HG02678 (cell line): ENCODE measurements around the gene IBA57.

Experiments used
- ATAC-seq: cut with Tn5 transposase; IDR thresholded peaks from one replicate; pipeline ENCODE4 v1.9.1; 2021; ENCODE audit warnings: mild to moderate bottlenecking, moderate library complexity; ENCODE audit not compliant: unreplicated experiment

IBA57 gene

DNA sequence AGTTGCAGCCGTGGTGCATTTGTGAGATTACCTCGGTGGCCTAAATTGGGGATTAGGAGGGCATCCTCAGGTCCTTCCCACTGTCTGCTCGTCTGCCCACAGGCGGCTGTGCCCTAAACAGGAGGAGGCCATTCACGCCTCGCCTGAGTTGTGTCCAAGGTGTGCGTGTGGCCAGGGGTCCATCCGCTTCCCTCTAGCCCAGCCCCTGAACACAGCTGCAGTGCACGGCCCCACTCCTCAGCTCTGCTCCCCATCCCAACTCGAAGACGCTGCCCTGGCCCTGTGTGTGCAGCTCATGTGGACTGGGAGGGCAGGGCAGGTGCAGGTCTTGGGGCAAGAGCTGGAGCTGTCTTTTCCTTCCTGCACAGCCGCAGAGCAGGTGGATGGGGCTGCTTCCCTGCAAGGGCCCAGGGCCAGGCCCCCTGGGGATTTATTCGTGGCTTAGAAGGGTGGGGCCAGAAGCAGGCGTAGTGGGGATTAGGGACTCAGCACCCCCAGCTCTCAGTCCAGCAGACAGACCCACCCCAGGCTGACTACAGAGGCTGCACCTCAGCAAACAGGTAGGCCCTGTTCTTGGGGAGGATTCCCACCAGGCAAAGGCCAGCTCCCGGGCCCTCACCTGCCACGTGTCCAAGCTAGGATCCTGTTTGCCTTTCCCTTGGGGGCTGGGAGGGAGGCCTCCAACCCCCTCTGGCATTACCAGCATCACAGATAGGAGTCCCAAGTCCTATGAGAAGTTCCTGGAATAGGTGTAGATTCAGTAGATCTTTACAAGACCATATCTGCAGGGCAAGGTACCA, 21.2 kb upstream of the IBA57 start:
- ATAC-seq, result no peak

DNA sequence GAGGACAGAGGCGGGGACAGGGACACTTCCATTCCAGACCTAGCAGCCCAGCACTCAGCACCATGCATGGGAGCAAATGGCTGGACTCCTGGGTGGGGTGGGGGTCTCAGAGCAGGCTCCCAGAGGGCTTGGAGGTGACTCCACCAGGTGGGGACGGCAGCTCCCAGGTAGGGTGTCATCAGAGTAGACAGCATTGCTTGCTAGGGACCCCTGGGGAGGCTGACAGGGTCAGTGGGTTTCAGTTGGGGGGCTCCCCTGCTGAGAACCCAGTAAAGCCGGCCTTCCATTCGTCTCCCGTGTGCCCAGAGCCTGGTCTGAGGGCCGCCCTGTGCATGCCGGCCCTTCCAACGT, 20.6 kb upstream of the IBA57 start:
- ATAC-seq, result no peak

DNA sequence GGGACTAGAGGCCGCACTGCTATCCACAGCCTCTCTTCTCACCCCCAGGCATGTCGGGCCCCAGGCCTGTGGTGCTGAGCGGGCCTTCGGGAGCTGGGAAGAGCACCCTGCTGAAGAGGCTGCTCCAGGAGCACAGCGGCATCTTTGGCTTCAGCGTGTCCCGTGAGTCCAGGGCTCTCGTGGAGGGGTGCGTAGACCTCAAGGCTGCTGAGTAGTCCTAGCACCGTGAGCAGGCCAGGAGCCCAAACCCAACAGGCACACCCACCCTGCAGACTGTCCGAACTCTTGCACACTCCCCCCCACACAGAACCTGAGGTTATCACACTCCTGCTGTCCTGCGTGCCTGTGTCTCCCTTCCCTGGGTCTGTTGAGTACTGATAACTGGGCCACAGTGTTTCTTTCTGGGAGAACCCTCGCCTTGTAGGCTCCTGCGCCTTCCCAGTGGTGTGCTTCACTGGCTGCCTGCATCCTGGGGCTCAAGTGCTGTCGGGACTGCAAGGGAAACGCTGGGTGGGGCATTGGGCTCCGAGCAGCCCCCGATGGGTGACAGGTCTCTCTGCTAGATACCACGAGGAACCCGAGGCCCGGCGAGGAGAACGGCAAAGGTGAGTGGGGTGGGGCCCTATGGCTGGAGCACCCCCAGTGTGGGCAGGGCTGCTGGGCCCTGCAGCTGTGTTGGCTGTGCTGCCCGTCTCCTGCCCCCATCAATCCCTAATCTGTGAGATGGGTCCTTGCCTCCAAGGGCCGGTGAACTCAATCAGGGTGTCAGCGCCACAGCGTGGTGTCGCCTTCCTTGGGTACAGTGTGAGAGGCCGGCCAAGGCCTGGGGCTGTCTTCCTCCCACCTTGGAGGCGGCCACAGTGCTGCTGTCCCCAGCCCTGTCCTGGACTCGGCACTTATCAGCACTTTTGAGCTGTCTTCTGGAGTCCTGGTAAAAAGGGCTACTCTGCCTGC, 19.9 kb upstream of the IBA57 start:
- no peak for ATAC-seq

DNA sequence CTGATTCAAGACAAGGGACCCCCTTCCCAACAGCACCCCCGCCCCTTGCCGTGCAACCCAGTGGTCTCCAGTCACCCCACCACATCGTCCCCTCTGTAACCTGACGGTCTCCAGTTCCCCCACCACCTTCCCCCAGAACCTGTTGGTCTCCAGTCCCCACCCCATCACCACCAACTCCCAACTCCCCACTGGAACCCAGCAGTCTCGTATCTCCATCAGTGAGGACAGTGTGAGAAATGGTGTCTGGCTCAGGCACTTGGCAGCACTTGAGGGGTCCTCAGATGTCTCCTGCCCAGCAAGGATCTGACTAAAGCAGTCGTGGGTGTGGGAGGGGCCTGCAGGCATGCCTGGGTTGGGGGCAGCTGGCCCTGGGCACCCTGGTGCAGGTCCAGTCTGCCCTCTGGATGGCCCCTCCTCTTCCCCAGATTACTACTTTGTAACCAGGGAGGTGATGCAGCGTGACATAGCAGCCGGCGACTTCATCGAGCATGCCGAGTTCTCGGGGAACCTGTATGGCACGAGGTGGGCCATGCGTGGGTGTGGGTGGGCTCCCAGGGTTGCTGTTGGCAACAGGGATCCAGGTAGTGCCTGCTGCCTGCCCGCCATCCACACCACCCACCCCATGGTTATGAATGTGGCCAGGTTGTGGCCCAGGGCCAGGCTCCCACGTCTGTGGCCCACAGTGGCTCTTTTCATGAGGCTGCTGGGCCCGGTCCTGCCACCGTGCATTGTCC, 19.0 kb upstream of the IBA57 start:
- no peak for ATAC-seq

DNA sequence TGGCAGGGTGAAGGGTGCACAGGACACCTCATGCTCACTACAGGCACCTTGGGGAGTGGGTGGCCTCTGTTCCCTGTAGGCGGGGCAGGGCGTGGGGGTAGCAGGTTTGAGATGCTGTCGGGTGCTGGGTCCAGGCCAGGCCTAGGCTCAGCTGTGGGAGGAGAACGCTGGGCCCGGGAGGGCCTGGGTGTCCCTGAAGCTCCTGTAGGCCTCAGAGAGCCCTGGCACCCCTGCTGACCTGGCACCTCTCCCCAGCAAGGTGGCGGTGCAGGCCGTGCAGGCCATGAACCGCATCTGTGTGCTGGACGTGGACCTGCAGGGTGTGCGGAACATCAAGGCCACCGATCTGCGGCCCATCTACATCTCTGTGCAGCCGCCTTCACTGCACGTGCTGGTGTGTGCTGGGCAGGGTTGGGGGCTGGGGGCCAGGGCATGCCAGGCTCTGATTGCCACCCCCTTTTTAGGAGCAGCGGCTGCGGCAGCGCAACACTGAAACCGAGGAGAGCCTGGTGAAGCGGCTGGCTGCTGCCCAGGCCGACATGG, 18.4 kb upstream of the IBA57 start:
- no peak for ATAC-seq

DNA sequence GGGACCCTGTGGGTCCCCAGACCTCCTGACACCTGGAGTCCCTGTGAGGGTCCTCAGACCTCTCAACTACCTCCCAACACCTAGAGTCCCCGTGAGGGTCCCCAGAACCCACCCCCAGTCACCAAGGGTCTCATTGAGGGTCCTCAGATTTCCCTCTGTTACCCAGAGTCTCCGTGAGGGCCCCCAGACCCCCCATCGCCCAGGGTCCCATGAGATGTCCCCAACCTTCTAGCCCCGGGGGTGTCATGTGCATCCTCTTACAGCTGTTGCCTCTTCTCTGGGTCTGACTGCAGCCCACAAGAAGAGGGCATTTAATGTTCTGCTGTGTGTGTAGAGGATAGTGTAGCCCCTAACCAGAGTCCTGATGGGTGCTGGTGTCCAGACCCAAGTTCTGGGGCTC, 17.8 kb upstream of the IBA57 start:
- ATAC-seq, result no peak

DNA sequence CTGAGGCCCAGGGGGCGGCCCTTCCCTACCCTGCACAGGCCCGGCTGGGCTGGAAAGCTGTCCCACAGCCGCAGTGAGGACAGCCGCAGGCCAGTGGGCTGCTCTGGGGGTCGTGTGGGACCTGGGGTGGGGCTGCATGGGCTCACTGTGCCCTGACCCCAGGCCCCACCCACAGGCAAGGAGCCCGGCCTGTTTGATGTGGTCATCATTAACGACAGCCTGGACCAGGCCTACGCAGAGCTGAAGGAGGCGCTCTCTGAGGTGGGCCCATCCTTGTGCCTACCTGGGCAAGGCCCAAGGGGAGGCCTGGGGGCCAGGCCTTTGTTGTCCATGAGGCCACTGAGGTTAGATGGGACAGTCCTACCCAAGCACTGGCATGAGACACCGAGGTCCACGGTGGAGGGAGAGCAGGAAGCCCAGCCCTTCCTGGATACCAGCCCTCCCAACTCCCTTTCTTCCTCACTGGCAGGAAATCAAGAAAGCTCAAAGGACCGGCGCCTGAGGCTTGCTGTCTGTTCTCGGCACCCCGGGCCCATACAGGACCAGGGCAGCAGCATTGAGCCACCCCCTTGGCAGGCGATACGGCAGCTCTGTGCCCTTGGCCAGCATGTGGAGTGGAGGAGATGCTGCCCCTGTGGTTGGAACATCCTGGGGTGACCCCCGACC, 17.3 kb upstream of the IBA57 start:
- ATAC-seq, result no peak

DNA sequence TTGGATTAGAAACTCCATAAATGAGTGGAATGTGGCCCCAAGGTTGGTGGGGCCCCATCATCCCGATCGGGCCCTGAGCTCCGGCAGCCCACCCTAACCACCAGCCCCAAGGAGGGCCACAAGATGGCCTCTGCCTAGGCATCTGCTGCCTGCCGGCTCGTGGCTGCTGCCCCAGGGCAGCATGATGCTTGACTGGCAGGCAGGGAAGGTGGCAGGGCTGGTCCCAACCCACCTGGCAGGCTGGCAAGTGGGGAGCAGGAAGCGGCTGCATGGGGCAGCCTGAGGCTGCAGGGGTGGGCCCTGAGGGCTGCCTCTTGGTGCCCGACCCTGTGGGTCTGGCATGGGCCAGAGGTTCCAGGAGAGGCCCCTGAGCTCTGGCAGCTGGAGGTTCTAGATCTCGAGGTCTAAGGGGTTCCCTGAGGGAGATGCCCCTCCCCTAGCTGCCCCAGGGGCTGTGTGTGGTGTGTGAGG, 16.6 kb upstream of the IBA57 start:
- ATAC-seq, result no peak

DNA sequence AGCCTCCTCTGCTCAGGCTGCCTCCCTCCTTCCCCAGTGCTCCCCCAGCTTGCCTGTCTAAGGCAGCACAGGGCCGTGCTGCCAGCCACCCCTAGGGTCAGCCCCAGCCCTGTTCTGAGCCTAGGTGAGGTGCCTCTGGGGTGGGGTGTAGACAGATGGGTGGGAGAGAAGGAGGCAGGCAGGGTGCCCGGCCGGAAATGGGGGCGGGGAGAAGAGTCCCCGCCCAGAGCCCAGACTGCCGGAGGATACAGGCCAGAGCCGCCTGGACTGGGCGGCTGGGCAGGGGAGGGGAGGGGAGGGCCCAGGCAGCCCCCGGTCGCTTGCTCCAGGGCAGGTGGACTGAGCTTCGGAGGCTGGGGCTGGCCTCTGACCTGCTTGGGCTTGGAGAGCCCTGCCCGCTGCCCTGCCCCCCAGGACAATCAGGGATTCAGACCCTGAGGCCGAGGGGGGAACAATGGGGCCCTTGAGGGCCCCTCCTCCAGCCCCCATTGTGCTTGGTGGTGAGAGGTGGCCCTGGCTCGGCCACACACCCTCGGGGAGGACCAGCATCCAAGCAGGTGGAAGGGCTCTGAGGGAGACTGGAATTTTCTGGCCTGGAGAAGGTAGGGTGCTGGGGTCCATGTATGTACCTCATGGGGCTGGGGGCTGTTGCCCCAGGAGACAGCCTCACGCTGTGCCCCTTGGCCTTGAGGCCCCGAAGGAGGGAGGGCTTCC, 16.0 kb upstream of the IBA57 start, which contains the start of gene GJC2:
TSS of gene GJC2 (plus strand) at position 525 of the 714 bp plus-strand sequence. CDS start 7,829 bp downstream, outside the sequence.
- no peak for ATAC-seq

DNA sequence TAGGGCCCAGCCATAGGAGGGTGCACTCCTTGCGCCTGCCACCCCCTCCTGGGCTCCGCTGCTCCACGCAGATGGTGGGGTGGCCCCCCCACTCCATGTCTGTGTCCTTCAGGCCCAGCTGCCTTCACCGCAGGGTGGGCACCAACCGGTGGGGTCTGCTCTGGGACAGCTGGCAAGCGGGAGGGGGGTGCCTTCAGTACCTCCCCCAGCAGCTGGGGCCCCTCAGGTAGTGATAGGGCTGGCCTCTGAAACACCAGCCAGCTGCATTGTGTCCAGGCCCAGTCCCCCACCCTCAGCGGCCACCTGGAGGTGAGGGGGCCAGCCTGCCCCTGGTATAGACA, 15.5 kb upstream of the IBA57 start:
- ATAC-seq, result no peak

DNA sequence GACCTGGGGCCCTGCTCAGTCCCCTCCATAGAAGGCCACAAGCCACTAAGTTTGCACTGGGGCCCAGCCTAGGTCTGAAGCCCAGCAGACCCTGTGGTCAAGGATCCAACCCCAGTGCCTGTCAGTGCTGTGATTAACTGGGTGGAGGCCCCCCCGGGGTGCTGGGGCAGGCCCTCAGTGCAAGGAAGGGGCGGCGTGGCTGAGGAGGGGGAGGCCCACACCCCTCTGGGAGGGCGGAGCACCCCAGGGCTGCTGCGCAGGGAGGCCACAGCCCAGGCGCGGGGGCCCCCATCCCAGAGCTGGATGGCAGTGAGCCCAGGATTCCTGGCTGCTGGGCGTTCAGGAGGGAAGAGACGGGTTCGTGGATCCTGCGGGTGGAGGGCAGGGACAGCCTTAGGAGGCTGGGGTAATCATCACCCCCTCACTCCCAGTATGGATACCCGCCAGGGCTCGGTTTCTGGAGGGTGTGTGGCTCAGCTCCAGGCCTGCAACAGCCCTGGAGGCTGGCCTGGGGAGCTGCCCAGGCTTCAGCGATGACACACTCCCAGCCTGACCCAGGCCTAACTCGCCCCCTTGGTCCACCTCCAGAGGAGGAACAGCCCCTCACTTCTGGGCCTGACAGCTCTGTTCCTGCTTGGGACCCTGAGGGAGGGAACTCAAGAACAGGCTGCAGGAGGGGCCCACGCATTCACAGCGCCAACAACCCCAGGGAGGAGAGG, 15.0 kb upstream of the IBA57 start:
- ATAC-seq, result no peak

DNA sequence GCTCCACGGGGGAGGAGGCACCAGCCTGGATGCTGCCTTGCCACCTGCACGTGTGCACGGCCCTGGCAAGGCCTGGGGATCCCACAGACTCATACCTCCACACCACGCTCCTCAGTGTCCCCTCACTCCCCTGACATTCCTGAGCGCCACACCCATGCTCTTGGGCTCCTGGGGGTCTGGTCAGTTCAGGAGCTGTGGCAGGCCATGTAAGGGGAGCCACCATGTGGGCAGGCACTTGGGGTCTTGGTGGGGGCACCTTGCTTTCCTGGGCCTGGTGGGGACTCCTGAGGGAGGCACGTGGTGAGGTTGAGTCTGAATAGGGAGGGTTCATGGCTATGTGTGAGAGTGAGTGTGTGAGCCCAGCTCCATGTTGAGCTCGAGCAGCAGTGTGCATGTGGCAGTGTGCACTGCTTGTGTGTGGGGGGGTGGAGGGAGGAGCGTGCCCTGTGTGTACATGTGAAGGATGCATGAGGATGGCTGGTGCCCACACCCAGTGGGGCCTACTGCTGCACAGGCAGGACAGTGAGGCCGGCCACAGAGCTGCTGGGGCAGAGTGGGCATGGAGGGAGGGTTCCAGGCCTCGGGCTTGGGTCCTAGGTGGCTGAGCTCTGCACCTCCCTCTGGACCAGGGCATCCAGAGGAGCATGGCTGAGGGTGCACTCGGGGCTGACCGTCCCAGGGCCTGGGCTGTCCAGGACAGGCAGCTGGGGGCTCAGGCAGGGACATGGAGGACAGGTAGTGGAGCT, 14.3 kb upstream of the IBA57 start:
- no peak for ATAC-seq

DNA sequence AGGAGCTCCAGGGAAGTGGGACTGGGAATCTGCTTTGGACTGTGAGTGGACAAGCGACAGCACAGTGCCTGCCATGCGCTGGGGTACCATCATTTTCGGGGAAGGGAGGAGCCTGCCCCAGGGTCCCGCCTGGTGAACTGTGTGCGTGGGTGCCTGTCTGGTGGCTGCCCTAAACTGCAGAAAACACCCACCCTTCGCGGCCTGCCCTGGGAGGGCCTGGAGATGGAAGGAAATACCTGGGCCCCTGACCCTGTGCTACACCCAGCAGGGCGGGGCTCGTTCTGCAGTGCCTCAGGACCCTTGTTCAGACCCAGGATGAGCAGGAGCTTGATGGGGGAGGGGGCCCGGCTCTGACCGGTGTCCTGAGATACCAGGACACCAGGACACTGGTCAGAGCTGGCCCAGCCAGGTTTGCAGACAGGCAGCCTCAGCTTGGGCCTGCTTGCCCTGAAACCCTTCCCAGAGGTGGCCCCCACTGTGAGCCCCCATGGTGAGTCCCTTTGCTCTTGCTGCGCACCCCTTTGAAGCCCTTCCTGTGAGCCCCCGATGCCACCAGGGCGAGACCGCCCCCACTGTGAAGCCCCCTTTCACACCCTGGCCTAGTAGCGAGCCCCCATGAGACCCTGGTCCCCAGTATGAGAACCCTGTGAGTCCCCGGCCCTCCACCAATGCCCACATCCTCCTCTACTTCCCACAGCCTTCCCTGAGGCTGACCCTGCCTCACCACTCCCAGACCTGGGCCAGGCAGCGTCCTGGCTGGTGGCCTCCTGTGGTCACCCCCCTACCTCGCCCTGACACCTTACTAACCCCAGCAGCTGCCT, 13.3 kb upstream of the IBA57 start:
- no peak for ATAC-seq

DNA sequence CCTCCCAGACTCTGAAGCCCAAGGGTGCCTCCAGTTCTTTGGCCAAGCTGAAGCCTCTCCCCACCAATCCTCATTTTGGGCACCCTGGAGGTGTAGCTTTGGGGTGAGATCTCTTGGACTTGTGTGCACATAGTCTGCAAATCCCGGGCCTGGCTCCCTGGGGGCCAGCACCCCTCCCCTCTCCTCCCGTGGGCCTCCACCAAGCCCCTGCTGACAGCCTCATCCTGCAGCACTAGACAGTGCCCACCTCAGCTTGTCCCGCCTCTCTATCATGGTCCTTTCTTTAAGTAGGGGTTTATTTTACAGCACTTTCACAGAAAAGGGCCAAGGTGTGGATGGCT, 12.7 kb upstream of the IBA57 start:
- ATAC-seq, result no peak

DNA sequence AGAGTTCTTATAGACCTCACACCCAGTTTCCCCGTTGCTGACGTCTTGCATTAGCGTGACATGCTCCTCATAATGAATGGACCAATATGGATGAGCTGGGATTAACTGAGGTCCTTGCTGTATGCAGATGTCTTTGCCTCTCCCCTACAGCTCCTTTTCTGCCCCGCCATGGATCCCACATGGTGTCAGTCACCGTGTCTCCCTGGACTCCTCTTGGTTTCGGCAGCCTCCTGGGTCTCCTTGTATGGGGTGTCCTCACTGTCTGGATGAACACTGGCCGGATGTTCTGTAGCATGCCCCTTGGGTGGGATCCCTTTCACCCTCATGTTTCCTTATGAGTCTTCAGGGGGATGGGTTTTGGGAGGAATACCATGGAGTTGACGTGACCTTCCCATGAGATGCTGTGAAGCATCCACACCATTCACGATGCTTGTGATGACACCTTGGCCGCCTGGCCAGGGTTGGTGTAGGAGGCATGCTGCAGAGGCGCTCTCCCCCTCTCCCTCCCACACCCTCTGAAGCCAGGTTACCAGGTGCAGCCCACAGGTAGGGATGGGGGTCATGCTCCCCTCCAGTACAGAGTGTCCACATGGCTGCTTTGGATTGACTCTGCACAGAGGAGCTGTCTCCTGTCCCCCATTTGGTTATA, 11.5 kb upstream of the IBA57 start:
- ATAC-seq, result no peak

DNA sequence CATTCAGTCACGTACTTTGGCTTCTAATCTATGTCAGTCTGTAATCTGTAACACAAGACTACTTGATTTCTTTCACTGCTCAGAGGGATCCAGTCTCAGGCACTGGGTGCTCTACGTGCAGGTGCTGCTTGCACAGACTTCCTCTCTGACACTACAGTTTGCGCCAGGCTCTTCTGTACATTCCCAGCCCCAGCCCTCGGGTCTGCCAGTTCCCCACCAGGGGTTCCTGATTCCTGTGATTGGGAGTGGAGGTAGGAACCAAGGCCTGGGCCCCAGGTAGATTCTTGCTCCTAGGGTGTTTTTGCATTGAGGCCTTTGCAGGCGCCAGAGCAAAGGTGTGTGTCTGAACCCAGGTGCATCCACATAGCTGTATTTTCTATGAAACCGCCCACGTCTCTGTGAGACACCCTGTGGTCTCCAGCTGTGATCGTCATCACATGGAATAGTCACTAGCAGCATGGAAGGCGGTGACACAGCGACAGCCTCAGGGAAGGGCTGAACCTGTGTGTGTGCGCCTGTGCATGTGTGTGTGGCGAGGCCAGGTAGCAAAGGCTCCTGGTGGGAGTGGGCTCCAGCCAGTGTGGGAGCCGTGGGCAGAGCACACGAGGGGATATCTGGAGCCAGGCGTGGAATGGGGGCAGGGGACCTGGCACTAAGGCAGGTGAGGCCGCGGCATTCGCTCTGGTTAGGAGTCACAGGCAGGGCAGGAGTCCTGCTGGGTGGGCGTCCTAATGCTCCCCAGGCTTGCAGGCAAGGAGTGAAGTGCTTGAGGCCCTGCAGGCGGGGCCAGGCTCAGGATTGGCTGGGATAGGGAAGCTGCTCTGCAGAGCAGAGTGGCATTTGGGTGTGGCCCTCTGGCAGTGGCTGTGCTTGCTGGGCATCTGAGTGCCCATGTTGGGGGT, 10.7 kb upstream of the IBA57 start:
- ATAC-seq, result no peak
